ENCODE results near the gene JPT2.

Gene JPT2

GRCh38 chr16:1740781-1741490 is 62.9 kb downstream of the JPT2 start:
- no peak for DNase-seq

GRCh38 chr16:1741553-1742165 is 63.6 kb downstream of the JPT2 start:
- DNase-seq, result no peak

DNA sequence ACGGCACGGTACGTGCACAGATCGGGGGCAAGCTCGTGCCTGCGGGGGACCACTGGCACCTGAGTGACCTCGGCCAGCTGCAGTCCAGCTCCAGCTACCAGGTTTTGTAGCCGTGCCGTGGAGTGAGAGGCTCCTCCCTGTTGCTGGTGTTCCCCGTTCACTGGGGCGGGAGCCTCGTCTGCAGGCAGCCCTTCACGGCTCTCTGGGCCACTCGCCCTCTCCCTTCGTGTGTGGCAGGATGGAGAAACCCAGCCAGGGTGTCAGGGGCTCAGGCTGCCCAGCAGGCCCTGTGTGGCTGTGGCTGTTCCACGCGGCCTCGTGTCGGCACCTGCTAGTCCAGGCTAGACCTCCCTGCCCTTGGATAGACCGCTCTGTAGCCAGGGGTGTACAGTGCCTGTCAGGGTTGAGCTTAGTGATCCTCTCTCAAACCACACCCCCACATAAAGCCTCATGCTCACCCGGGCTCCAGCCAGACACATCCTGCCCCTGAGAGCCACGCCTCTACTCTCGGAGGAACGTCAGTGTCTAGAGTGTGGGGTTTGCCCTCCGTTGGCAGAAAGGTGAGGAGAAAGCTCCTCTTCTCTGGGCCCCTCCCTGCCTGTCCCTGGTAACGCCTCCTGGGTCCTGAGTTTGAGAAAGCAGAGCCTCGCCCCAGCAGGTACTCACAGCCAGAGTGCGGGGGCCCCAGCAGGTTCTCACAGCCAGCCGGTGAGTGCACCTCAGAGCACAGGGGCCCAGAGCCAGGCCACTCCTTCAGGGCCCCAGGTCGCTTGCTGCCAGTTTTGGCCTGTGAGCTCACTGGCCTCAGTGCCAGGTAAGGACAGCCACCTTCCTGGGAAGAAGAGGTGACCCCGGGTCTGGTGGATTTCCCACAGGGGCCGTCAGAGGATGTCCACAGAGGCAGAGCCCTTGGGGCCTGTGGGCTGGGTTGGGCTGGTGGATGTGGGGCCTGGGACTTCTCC is 65.6 kb downstream of the JPT2 start:
- no peak for DNase-seq

- DNase-seq, result no peak
These were observed 66.3 kb downstream of the JPT2 start for GRCh38 chr16:1744338-1744840.

- no peak for DNase-seq
These were observed 67.3 kb downstream of the JPT2 start for GRCh38 chr16:1745181-1745899.

- DNase-seq, result no peak
These were observed 68.0 kb downstream of the JPT2 start for GRCh38 chr16:1745900-1746692.

GRCh38 chr16:1746693-1747195 is 68.7 kb downstream of the JPT2 start:
- no peak for DNase-seq

GRCh38 chr16:1747934-1748333 is 69.9 kb downstream of the JPT2 start:
- DNase-seq, result no peak

- DNase-seq, result no peak
These were observed 71.4 kb downstream of the JPT2 start for GRCh38 chr16:1749152-1750117.
